GM19238 (cell line): Measurements from ENCODE around the gene ADCY3.
"Not testable (repeated sequence)": the region's sequence is repeated elsewhere in the genome, so short reads cannot be mapped to it uniquely, and the experiment has no call there.

ENCODE experiments used
- DNase-seq: peaks from one replicate; pipeline ENCODE4 v3.0.0; 2011; ENCODE audit warnings: low spot score; ENCODE audit not compliant: insufficient read length

ADCY3 gene

DNA sequence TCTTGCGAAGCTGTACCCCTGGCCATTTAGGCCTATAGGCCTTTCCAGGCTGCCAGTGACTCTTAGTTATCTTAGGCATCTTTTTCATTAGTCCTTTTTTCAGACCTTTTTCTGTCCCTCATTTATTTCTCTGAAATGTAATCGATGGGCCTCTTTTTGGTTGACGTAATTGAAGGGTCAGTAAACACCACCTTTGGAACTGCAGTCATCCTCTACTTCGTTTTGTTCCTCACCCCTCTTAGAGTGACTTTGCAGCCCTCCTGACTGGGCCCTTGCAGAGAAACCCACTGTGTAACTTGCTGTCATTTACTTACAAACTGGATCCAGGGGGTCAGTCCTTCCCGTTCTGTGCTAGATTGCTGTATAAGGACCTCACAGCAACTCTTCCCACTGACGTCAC is 103.6 kb downstream of the ADCY3 start:
- no peak for DNase-seq

DNA sequence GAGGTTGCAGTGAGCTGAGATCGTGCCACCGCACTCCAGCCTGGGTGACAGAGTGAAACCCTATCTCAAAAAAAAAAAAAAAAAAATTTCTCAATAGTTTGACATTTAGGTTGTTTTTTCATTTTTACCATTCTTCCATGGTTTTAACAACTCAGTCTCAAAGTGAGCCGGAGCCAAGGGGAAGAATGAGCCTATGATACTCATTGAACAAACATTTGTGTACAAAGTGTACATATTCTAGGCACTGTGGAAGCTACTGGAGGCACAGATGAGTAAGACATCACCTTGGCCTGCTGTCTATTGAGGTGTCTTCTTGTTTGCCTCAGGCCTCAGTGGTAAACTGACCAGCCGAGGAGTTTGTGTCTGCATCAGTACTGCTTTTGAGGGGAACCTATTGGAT is 104.9 kb downstream of the ADCY3 start:
- DNase-seq = no peak

DNA sequence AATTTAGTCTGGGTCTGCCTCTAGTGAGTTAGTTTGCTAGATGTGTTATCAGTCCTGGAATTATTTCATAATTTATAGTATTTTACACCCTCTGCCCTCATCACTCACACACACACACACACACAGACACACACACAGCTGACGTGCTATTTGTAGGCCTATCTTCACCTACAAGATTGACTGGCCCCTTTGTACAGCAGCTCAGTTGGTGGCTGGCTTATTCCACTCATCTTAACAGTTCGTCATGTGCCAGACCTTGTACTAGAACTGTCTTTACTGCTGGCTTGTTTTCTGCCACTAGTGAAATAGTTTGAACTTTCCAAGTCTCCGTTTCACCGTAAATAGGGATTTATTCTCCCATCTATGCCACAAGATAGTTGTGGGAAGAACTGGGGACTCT is 105.5 kb downstream of the ADCY3 start:
- DNase-seq = no peak

DNA sequence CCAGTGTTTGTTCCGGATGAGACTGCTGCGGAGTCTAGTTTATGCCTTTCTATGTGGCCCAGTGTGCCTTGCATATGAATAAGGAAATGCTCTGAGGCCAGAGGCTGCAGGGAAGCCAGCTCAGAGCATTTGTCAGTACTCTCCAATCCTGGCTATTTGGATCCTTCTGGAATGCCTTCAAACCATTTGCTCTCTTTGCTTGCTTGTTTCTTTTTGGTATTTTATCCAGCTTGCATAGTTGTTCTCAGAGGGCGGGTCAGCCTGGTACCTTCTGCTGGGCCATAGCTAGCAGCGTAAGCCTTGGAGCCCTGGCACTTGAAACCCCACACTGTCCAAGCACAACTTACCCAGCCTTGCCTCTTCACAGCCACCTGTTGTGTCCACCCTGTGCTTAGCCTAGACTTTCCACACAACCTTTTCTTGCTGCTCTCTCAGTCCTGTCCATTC is 106.3 kb downstream of the ADCY3 start:
- DNase-seq = no peak

DNA sequence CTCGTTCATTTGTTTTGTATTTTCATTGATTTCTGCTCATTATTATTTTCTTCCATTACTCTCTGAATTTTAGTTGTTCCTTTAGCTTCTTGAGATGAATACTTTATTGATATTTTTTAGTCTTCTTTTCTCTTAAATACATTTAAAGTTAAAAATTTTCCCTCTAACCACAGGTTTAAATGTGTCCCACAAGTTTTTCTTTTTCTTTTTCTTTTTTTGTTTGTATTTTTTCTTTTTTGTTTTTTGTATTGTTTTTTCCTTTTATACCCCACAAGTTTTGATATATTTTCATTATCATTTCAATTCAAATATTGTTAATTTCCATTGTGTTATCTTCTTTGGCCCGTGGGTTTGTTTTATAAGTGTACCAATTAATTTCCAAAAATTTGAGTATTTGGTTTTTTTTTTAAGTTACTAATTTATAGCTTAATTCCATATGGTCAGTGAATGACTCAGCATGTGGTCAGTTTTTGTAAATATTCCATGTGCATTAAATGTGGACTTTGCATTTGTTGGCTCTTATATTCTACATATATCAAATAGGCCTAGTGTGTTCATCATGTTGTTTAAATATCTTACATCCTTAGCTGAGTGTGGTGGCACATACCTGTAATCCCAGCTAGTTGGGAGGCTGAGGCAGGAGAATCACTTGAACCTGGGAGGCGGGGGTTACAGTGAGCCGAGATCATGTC is 110.6 kb downstream of the ADCY3 start:
- no peak for DNase-seq

DNA sequence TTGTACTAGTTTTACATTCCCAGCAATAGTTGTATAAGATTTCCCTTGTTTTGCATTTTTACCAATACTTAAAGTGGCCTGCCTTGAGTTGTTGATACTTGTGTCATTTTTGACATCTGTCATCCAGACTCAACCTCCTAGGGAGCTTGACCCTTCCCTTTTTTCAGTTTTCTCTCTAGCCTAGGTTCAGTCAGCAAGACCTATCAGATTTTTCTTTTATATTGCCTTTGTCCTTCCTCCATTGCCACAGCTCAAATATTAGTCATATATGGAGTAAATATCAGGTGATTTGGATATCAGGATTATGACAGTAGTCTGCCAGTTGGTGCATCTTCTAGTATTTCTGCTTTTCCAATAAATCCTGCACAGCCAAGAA is 113.4 kb downstream of the ADCY3 start:
- DNase-seq = no peak

DNA sequence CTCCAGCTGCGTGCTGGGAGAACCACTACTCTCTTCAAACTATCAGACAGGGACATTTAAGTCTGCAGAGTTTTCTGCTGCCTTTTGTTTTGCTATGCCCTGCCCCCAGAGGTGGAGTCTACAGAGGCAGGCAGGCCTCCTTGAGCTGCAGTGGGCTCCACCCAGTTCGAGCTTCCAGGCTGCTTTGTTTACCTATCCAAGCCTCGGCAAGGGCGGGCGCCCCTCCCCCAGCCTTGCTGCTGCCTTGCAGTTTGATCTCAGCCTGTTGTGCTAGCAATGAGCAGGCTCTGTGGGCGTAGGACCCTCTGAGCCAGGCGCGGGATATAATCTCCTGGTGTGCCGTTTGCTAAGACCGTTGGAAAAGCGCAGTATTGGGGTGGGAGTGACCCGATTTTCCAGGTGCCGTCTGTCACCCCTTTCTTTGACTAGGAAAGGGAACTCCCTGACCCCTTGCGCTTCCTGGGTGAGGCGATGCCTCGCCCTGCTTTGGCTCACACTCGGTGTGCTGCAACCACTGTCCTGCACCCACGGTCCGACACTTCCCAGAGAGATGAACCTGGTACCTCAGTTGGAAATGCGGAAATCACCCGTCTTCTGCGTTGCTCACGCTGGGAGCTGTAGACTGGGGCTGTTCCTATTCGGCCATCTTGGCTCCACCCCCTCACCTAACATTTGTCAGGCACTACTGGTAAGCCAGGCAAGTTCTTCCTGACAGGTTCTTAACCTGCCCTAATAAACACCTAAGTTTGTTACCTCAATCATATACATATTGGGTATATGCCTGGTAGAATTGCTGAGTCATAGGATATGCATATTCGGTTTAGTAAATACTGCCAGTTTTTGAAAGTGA is 114.0 kb downstream of the ADCY3 start:
- DNase-seq = not testable (repeated sequence)

DNA sequence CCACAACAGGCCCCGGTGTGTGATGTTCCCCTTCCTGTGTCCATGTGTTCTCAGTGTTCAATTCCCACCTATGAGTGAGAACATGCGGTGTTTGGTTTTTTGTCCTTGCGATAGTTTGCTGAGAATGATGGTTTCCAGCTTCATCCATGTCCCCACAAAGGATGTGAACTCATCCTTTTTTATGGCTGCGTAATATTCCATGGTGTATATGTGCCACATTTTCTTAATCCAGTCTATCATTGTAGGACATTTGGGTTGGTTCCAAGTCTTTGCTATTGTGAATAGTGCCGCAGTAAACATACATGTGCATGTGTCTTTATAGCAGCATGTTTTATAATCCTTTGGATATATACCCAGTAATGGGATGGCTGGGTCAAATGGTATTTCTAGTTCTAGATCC is 119.5 kb downstream of the ADCY3 start:
- not testable (repeated sequence) for DNase-seq

DNA sequence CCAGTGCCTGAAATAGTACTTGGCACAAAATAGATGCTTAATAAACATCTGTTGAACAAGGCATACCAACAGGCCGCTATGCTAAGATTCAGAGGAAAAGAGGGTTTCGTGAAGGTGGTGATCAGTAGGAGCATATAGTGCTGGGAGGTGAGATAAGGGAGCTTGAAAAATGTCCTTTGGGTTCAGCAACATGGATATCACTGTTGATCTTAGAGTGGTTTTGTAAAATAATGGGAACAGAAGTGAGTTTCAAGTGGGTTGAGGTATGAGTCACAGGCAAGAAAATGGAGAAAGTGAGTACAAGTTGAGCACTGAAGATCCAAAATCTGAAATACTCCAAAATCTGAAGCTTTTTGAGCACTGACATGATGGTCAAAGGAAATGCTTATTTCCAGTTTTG is 122.4 kb downstream of the ADCY3 start:
- no peak for DNase-seq

DNA sequence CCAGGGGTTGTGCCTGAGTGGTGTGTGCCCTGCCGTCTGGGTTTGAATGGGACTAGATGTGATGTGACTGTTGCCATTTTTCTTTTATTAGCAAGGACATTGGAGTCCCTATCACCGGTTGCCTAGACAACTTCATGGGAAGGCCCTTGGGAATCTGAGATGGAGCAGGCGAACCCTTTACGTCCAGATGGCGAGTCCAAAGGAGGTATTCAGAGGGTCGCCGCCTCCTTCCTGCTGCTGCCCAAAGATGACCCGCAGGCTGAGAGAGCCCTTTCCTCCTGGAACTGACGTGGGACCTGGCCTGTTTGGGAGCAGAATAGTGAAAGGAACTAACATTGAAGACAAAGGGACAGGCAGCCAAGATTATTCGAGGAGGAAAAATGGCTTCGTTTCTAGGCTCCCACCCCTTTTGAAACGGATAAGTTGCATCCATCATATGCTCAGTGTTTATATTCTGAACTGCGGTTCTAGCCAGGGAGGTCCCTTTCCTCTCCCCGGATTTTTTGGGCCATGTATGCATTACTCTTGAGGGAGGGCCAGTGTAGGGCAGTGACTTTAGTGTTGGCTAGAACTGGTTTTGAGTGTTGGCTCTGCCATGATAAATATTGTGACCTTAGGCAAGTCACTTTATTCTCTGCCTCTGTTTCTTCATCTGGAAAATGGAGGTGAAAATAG is 126.1 kb downstream of the ADCY3 start:
- no peak for DNase-seq

DNA sequence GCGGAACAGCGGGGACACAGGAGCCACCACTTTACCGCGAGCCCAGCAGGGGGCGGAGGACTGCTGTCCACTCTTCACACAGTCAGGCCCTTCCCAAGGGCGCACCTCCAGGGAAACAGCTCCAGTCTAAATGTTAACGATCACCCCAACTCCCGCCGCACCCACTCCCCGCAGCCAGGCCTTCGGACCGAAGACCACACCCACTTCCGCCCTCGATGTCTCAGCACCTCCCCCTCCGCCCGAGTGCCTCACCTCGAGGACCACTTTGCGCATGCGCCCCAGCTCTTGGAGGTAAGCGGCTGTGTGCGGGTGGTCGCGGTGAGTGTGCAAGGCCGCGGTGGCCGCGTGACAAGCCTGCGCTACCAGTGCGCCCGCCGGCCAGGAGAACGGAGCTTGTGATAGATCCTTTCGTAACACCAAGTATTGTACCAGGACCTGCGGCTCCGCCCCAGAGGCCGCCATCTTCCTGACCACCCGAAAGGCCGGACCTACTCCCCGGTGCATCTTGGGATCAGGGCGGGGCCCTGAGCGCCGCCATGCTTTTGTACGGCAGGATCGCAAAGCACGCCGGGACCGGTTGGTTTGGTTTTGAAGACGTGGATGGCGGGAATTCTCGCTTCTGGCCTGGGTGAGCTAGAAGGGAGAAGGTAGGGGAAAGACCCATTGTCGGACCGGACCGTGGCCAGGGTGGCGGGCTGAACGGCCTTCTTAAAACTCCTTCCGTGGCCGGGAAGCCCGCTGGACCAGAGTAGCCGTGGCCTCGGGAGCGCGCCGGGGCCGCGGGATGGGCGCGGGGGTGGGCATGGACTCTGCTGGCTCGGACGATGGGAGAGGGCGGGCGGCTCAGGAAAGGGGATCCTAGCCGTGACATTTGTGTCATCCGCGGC is 126.9 kb downstream of the ADCY3 start, which contains the start of the genes CENPO and PTRHD1:
CENPO (plus strand) TSS at position 552 of the 887 bp plus-strand sequence. CDS start 495 bp downstream, outside the sequence.
PTRHD1 (minus strand) TSS at position 518 of the 887 bp plus-strand sequence; CDS start at position 504, 14 bp downstream.
- DNase-seq = peak; percentile 86

DNA sequence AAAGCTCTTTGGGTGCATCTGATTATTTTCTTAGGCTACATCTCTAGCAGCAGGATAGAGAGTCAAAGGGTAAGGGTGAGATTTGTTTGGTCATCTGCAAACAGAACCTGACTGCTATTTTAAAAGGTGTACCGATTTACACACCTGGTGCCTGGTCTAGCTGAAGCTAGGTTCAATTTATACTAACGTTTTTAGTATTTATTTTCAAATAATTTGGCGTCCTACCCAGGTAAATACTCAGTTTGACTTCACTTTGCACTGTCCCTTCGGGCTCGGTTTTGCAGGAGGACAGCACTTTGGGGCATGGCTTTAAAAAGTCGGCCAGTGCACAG is 127.5 kb downstream of the ADCY3 start:
- DNase-seq = no peak

DNA sequence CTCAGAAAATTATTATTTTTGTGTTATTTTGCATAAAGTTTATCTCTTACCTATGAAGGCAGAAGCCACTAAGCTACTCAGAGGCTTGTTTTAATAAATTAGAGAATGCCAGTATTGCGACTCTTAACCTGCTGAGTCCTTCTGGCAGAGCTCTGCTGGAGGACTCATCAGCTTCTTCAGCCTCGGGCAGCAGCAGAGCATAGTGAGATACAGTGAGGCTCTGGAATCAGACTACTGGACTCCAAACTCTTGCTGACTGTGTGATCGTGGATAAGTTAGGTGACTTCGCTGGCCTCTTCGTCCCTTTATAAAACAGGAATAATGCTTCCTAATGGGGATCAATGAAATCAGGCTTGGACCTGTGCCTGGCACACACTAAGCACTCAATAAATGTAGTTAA is 128.6 kb downstream of the ADCY3 start:
- DNase-seq = no peak

DNA sequence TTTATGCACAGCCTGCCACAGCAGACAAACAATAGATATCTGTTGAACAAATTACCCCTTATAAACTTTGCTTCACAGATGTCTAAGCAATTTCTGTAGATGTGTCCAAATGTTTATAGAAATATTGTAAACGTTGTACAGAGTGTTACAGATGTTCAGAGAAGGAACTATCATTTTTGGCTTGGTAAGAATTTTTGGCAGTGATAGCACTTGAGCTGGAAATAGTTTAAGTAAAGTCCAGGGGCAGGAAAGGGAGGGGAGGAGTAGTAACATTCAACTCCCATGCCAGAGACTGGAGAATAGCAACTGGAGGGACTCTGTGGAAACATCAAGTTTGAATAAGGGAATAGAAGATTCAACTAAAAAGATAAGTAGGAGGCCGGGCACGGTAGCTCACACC is 131.2 kb downstream of the ADCY3 start:
- DNase-seq = no peak

DNA sequence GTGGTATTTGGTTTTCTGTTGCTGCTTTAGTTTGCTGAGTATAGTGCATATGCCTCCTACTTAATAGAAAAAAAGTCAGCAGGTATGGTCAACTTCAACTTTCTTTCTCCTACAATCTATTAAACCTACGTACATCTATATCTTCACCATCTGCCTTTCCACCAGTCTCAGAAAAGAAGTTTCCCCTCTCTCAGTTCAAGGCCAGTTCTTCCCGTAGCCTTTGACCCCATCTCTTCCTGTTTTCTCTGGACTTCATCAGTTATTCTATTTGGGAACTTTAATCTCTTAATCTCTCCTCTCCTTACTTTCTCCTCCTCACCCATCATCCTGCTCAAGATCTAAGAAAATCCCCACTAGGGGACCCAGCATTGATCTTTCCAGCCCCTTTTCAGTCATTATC is 132.5 kb downstream of the ADCY3 start:
- no peak for DNase-seq

DNA sequence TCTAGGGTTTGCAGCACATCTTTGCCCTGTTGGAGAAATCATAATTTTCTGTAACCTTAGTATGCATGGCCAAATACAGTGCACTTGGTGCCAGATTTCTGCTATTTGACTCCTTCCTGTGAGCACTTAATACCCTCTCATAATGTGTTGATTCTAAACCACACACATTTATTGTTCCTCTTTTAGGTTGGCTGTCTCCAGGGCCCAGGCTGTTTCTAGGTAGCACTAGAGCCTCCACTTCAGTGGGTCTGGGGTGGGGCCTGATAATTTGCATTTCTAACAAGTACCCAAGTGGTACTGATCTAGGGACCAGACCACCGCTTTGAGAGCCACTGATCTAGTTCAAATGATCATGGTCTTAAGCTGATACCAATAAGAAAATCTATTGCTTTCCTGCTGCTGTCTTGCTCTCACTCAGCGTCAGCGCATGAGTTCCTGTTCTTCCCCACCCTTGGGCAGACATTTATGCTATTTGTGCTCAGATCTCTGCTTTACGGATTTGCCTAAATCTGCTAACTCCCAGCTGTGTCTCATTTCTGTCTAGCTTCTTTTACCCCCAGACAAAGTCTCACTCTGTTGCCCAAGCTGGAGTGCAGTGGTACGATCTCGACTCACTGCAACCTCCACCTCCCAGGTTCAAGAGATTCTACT is 134.2 kb downstream of the ADCY3 start:
- DNase-seq = peak; percentile 32

DNA sequence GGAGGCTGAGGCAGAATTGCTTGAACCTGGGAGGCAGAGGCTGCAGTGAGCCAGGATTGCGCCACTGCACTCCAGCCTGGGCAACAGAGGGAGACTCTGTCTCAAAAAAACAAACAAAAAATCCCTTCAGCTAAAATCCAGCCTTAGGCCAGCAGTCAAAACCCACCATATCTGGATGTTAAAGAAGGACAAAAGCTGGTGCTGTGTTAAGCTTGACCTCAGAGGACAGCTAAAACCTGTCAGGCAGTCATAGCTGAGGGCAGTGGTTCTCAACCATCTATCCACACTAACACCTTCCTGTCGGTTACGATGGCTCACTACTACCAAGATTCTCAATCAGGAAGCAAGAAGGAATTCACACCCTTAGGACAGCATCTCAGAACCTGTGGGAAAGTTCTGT is 136.4 kb downstream of the ADCY3 start:
- no peak for DNase-seq

DNA sequence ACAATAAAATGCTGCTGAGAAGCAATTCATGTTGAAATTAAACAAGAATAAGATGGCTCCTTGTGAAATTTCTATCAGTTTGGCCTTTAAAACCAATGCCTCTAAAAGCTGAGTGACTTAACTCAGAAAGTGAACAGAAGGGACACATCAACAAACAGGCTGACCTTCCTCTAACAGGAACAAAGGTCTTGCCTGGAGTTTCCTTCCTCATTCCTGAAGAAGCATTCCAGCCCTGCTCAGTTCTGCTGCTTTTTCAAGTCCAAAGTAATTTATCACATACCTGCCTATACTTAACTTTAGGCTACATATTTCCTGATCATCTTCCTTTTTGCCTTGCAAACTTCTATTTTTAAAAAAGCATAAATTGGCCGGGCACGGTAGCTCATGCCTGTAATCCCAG is 140.9 kb downstream of the ADCY3 start:
- DNase-seq = no peak

DNA sequence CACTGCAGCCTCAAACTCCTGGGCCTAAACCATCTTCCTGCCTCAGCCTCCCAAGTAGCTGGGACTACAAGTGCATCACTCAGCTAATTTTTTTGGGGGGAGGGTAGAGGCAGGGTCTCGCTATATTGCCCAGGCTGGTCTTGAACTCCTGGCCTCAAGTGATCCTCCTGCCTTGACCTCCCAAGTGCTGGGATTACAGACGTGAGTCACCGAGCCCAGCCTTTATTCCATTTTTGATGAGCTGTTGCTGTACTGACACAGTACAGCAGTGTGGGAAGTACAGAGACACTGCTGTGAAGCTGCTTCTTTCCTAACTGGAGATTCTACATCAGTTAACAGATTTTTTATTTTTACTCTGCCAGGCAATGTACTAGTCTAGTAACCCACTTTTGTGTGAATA is 145.7 kb downstream of the ADCY3 start:
- no peak for DNase-seq

DNA sequence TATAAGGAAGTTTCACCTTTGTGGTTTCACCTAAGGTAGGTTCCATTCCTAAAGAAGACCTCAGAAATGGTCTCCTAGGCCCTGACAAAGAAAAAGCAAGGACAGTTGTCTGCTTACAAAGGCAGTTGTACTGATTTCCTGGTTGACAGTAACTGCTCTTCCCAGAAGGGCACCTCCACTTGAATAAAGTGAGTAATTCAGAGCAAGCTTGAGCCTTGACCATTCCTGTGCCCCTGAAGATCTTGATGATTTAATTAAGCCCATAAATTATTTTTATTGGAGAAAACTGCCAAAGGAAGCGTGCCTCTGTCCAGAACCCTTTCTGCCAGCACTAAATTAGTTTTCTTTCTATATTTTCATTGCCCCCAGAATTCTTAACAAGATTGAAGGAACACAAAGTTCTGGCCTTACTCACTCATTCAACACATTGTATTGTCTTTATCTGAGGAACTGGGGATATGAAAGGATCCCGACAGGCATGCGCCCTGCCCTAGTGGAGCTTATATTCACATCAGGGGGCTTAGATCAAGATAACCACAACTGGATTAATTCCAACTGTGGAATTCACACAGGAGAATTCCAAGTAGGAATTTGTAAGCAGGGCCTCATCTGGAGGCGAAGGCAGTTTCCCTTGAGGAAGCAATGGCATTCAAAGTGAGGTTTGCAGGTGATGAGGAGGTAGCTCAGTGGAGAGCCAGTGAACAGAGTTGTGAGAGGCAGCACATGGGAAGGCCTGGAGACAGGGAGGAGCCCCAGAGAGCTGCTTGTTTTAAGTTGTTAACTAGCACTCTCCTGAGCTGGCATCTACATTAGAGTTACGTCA is 148.1 kb downstream of the ADCY3 start:
- no peak for DNase-seq
